ENCODE measurements around the gene PPA1.
"Not testable (repeated sequence)": the region's sequence is repeated elsewhere in the genome, so short reads cannot be mapped to it uniquely, and the experiment has no call there.

The PPA1 gene

DNA sequence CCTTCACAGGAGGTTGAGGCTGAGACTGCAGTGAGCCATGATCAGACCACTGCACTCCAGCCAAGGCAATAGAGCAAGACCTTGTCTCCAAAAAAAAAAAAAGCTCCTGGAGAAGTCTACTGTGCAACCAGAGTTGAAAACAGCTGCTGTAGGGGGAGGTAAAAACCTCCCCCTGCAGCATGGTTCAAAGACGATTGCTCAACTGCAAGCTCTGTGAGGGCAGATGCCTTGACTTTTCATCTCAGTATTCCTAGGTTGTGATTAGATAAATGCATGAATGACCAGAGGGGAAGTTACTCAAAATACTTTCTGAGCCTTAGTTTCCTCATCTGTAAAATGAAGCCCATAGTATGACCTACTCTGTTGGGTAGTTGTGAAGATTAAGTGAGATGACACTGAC lies 25.0 kb upstream of the PPA1 start:
- Histone ChIP-seq H3K36me3 (ENCODE audit: insufficient read depth, low read length) (no peaks in the 10 kb centered on the region), H3K9me3 (ENCODE audit: low read depth, low read length) (no peaks in the 10 kb centered on the region), H3K9ac (ENCODE audit: insufficient read length) (no peak overlapping the region), H3K4me3 (no peak overlapping the region), H3K27ac (no peak overlapping the region)
- TF ChIP-seq FOXP2 (optimal IDR thresholded peaks at IDR 0.05; ENCODE audit: control extremely low read depth, extremely low read length, insufficient read depth) = no peak
- no peak for TF ChIP-seq POLR2AphosphoS5 (IDR thresholded peaks at IDR 0.05; ENCODE audit: borderline replicate concordance, low read depth, low read length)
- TF ChIP-seq EZH2 (IDR thresholded peaks at IDR 0.05) = no peak
- DNase-seq (ENCODE audit: low read depth, low spot score) = no peak

DNA sequence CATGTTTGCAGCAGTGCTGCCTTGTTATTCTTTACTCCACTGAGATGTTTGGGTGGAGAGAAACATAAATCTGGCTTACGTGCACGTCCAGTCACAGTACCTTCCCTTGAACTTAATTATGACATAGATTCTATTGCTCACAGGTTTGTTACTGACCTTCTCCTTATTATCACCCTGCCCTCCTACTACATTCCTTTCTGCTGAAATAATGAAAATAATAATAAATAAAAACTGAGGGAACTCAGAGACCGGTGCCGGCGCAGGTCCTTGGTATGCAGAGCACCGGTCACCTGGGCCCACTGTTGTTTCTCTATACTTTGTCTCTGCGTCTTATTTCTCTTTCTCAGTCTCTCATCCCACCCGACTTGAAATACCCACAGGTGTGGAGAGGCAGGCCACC lies 24.6 kb upstream of the PPA1 start:
- not testable (repeated sequence) for H3K9ac ChIP-seq (ENCODE audit: insufficient read length); H3K4me3 ChIP-seq; H3K9me3 ChIP-seq (ENCODE audit: low read depth, low read length); DNase-seq (ENCODE audit: low read depth, low spot score); H3K36me3 ChIP-seq (ENCODE audit: insufficient read depth, low read length); H3K27ac ChIP-seq

DNA sequence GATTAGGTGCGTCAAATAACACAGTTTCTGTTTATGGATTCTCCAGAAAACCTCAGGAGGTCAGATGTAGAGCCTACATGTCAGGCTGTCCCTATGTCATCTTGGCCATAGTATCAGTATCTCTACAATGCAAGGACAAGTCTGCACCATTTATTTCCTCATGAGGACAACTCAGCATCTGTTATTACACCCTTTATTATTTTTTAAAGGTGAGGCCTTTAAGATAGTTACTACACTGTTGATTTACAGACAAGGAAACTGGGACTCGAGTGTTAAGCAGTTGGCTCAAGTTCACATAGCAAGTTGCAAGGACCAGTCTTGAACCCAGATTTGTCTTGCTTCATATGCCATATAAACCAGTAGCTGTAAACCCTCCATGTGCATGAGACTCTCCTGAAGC lies 23.2 kb upstream of the PPA1 start:
- no peaks in the 10 kb centered on the region for H3K9me3 ChIP-seq (ENCODE audit: low read depth, low read length)
- TF ChIP-seq FOXP2 (optimal IDR thresholded peaks at IDR 0.05; ENCODE audit: control extremely low read depth, extremely low read length, insufficient read depth) = no peak
- TF ChIP-seq EZH2 (IDR thresholded peaks at IDR 0.05) = no peak
- no peak for TF ChIP-seq POLR2AphosphoS5 (IDR thresholded peaks at IDR 0.05; ENCODE audit: borderline replicate concordance, low read depth, low read length)
- no peaks in the 10 kb centered on the region for H3K36me3 ChIP-seq (ENCODE audit: insufficient read depth, low read length)
- H3K4me3 ChIP-seq = no peak overlapping the region
- no peak for DNase-seq (ENCODE audit: low read depth, low spot score)
- H3K9ac ChIP-seq (ENCODE audit: insufficient read length) = no peak overlapping the region
- no peak overlapping the region for H3K27ac ChIP-seq

DNA sequence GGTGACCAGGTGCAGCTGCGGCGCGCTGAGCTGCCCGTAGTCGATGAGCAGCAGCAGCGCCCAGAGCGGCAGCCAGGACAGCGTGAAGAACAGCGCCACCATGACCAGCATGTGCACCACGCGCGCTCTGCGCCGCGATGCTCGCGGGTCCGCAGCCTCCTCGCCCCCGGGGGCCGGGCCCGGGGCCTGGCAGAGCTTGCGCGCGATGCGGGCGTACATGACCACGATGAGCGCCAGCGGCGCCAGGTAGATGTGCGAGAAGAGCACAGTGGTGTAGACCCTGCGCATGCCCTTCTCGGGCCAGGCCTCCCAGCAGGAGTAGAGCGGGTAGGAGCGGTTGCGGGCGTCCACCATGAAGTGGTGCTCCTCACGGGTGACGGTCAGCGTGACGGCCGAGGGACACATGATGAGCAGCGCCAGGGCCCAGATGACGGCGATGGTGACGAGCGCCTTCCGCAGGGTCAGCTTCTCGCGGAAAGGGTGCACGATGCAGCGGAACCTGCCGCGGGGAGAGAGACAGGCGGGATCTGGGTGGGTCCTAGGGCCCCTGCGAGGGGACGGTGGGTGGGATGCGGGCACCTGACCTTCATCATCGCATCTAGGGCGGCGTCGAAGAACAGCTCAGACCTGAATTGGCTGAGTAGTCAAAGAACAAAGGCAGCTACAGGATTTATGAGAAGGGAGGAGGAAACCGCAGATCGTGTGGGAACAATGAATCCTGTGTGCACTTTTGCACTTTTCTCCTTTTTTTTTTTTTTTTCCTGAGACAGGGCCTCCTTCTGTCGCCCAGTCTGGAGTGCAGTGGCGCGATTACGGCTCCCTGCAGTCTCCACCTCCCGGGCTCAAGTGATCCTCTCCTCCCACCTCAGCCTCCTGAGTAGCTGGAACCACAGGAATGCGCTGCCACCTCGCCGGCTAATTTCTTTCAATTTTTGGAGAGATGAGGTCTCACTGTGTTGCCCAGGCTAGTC lies 22.4 kb upstream of the PPA1 start:
- Histone ChIP-seq H3K9me3 (ENCODE audit: low read depth, low read length) (no peaks in the 10 kb centered on the region), H3K36me3 (ENCODE audit: insufficient read depth, low read length) (no peaks in the 10 kb centered on the region), H3K9ac (ENCODE audit: insufficient read length) (no peak overlapping the region), H3K27ac (no peak overlapping the region), H3K4me3 (no peak overlapping the region)
- no peak for TF ChIP-seq POLR2AphosphoS5 (IDR thresholded peaks at IDR 0.05; ENCODE audit: borderline replicate concordance, low read depth, low read length)
- no peak for TF ChIP-seq EZH2 (IDR thresholded peaks at IDR 0.05)
- TF ChIP-seq FOXP2 (optimal IDR thresholded peaks at IDR 0.05; ENCODE audit: control extremely low read depth, extremely low read length, insufficient read depth) = no peak
- no peak for DNase-seq (ENCODE audit: low read depth, low spot score)

DNA sequence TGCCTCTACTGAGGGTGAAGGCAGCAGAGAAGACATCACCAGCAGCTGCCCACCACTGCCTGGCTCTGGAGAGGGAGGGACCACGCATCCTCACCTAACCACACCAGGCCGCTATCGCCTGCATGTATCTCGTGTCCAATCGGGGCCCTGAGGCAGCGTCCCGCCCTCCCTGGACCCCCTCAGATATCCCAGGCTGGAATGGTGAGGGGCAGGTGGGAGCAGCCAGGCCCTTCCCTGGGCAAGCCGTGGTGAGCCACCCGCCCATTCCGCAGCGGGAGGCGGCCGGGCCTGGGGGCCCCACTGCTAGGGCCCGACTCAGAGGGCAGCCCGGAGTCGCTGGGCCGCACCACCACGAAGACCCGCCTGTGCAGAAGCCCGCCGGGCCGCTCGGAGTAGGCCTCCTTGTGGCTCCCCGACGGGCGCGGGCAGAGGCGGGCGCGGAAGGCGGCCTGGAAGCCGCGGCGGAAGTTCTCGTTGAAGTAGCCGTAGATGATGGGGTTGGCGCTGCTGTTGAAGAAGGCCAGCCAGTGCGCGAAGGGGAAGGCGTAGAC lies 21.6 kb upstream of the PPA1 start:
- no peaks in the 10 kb centered on the region for H3K9me3 ChIP-seq (ENCODE audit: low read depth, low read length)
- no peak overlapping the region for H3K4me3 ChIP-seq
- H3K9ac ChIP-seq (ENCODE audit: insufficient read length) = no peak overlapping the region
- H3K27ac ChIP-seq = no peak overlapping the region
- TF ChIP-seq FOXP2 (optimal IDR thresholded peaks at IDR 0.05; ENCODE audit: control extremely low read depth, extremely low read length, insufficient read depth) (no peak), POLR2AphosphoS5 (IDR thresholded peaks at IDR 0.05; ENCODE audit: borderline replicate concordance, low read depth, low read length) (no peak), EZH2 (IDR thresholded peaks at IDR 0.05) (no peak)
- H3K36me3 ChIP-seq (ENCODE audit: insufficient read depth, low read length) = no peaks in the 10 kb centered on the region
- no peak for DNase-seq (ENCODE audit: low read depth, low spot score)

DNA sequence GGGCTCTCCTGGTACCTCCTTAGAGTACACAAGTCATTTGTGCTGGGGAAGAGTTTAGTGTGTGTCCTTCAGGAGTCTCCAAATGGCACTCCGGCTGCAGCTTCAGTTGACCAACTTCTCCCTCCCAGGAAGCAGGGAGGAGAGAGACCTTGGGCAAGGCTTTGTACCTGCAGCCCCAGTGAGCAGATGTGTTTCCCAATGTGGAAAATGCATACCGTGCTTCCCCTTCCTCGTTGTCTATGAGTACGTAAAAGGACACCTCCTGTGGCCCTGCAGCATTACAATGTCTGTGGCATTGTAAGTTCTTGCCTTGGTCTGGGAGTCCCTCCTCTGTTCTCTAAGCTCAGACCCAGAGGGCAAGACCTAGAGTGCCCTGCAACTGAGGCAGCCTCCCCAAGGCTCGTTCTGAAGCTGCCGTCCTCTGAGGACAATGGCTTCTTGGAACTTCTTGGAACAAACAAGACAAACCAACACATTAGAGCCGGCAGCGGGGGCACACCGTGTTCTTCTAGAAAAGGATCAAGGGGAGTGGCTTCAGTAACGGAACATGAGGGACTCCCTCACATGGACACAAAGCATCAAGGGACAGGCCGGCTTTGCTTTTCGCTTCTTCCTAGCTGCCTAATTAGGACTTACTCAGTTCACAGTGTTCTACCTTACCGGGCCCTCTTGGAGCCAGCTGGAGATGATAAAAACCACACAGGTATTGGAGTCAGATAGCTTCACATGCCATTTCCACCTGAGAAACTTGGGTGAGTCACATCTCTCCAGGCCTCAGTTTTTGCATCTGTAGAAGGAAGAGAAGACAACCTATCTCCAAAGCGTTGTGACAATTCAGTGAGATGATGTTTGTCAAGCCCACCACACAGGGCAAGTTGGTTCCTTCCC lies 20.9 kb upstream of the PPA1 start:
- no peak for TF ChIP-seq EZH2 (IDR thresholded peaks at IDR 0.05)
- TF ChIP-seq FOXP2 (optimal IDR thresholded peaks at IDR 0.05; ENCODE audit: control extremely low read depth, extremely low read length, insufficient read depth) = no peak
- no peak for TF ChIP-seq POLR2AphosphoS5 (IDR thresholded peaks at IDR 0.05; ENCODE audit: borderline replicate concordance, low read depth, low read length)
- no peak for DNase-seq (ENCODE audit: low read depth, low spot score)
- Histone ChIP-seq H3K9me3 (ENCODE audit: low read depth, low read length) (no peaks in the 10 kb centered on the region), H3K36me3 (ENCODE audit: insufficient read depth, low read length) (no peaks in the 10 kb centered on the region), H3K4me3 (no peak overlapping the region), H3K27ac (no peak overlapping the region), H3K9ac (ENCODE audit: insufficient read length) (no peak overlapping the region)

DNA sequence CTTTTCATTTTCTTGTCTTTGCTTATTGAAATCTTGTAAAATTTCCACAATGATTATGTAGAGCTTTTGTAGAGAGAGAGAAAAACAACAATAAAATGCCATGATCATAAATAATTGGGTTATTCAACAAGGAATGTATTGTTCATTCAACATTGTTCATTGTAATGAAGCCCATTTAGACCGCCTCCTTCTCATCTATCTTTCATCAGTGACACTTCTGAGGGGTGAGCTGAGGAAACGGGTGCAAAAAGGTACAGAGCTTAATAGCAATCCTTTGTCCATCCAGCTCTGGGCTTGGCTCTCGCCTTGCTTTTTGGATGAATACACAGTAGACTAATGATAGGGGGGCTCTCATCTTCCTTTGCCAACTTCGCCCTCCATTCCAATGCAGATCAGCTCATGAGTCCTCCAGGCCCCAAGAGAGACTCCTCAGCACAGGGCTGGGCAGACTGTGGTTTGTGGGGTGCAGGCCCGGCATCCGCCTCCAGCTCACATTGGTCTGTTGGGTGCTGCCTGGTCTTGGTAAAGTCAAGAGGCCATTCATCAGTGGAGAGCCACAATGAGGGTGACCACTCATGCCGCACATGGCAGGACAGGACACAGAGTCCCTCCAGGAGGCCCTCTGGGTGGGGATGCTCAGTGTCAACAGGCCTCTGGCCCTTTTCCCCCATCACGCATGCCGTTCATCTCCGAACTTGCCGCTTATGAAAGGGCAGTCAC lies 17.9 kb upstream of the PPA1 start:
- no peaks in the 10 kb centered on the region for H3K9me3 ChIP-seq (ENCODE audit: low read depth, low read length)
- DNase-seq (ENCODE audit: low read depth, low spot score) = no peak
- TF ChIP-seq POLR2AphosphoS5 (IDR thresholded peaks at IDR 0.05; ENCODE audit: borderline replicate concordance, low read depth, low read length) = no peak
- no peak for TF ChIP-seq FOXP2 (optimal IDR thresholded peaks at IDR 0.05; ENCODE audit: control extremely low read depth, extremely low read length, insufficient read depth)
- no peak for TF ChIP-seq EZH2 (IDR thresholded peaks at IDR 0.05)
- H3K27ac ChIP-seq = no peak overlapping the region
- no peak overlapping the region for H3K4me3 ChIP-seq
- H3K9ac ChIP-seq (ENCODE audit: insufficient read length) = no peak overlapping the region
- H3K36me3 ChIP-seq (ENCODE audit: insufficient read depth, low read length) = no peaks in the 10 kb centered on the region

DNA sequence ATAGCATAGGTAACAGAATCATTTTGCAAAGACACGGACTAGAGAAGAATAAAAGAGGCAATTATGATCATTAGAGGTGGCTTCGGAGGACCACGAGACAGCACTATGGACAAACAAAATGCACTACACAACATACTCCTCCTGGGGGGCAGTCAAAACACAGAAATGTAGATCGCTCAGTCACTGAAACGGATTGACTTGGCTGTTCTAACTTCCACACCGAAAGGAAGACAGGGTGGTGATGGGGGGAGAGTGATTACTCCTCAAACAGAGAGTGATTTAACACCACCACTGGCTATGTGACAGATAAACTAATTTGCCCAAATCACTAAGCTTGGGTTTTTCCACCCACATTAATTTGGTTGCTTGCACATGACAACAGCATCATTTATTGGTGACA lies 14.1 kb upstream of the PPA1 start:
- H3K27ac ChIP-seq = no peak overlapping the region
- no peak overlapping the region for H3K9ac ChIP-seq (ENCODE audit: insufficient read length)
- H3K9me3 ChIP-seq (ENCODE audit: low read depth, low read length) = no peaks in the 10 kb centered on the region
- TF ChIP-seq FOXP2 (optimal IDR thresholded peaks at IDR 0.05; ENCODE audit: control extremely low read depth, extremely low read length, insufficient read depth) (no peak), POLR2AphosphoS5 (IDR thresholded peaks at IDR 0.05; ENCODE audit: borderline replicate concordance, low read depth, low read length) (no peak), EZH2 (IDR thresholded peaks at IDR 0.05) (no peak)
- DNase-seq (ENCODE audit: low read depth, low spot score) = no peak
- H3K36me3 ChIP-seq (ENCODE audit: insufficient read depth, low read length) = no peaks in the 10 kb centered on the region
- no peak overlapping the region for H3K4me3 ChIP-seq
